ENCODE results near the gene ADRA2B.

ADRA2B gene

GRCh38 chr2:96136129-96136720 is 19.9 kb upstream of the ADRA2B start:
- no peak for DNase-seq (ENCODE audit: low spot score)

DNA sequence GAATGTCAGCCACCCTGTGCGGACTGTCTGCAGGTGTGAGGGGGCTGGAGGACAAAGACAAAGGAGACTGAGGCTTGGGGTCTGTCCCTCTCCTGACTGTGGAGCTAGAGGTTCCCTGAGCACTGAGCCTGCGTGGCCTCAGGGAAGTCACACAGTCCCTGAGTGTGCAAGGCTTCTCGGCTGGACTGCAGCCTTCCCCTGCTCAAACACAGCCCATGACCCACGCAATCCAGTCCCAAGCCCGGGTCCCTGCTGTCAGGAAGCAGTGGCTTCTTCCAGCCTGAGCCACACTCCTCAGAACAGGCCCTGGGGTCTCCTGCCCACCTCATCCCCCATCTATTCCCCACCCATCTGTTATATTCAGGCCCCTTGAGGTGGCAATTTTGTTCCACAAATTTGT is 19.2 kb upstream of the ADRA2B start:
- no peak for DNase-seq (ENCODE audit: low spot score)

- no peak for DNase-seq (ENCODE audit: low spot score)
Measured at GRCh38 chr2:96135171-96135570, 18.8 kb upstream of the ADRA2B start.

DNA sequence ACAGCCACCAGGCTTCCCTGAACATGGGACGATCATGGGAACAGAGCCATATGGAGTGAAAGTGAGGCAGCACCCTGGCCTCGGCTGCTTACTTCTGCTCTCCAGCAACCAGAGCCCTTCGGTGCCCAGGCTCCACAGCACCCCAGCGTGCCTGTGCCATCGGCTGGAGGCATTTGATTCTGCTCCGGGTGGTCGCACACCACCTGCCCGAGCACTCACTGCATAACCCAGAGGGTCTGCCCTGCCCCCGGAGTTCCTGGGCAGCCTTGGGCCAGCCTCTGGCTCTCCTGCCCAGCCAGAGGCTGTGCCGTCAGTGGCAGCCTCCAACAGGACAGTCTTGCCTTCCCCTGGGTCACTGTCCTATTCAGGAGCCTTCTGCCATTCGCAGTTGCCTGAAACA is 18.1 kb upstream of the ADRA2B start:
- DNase-seq (ENCODE audit: low spot score): no peak

DNA sequence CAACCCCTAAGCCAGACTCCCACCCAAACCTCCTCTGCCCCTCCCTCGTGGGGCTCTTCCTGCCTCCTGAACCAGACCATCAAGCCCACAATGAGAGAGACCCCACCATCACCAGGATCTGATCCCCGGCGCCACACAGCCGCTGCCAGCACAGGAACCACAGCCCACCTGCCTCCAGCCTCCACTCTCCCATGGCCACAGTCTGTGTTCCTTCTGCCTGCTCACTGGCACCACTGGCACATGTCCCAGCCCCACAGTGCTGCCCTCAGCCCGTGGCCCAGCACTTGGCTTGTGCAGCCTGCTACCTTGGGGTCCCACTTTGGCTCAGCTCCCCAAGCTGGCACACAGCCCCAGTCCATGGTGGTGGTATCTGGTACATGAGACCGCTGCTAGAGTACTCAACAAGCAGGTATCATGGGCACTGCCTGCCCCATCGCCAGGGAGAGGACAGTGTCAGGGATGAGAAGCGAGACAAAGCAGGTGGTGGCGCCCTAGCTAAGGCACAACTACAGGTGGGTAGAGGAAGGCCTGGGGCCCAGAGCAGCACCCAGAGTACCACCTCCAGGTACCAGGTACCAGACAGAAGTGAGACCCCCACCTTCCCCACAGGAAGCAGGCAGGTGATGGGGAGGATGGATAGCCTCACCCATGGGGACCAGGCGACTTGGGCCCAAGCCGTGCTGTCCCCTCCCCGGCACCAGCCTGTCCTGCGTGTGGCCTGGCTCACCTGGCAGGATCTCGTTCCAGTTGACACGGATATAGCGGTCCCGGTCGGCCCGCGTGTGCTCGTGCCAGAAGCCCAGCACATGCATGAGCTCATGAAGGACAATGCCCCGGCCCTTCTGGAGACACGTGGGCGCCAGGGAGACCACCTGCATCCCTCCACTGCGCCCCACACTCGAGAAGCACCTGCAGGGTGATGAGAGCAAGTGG is 15.7 kb upstream of the ADRA2B start:
- DNase-seq (ENCODE audit: low spot score): no peak

- no peak for DNase-seq (ENCODE audit: low spot score)
Measured at GRCh38 chr2:96131152-96131812, 14.9 kb upstream of the ADRA2B start.

- no peak for DNase-seq (ENCODE audit: low spot score)
Measured at GRCh38 chr2:96130483-96130882, 14.1 kb upstream of the ADRA2B start.

GRCh38 chr2:96129528-96130120 is 13.3 kb upstream of the ADRA2B start:
- DNase-seq (ENCODE audit: low spot score): no peak

GRCh38 chr2:96128456-96128855 is 12.1 kb upstream of the ADRA2B start:
- DNase-seq (ENCODE audit: low spot score): no peak

GRCh38 chr2:96124406-96125265 is 8.3 kb upstream of the ADRA2B start:
- no peak for DNase-seq (ENCODE audit: low spot score)

GRCh38 chr2:96123936-96124335 is 7.6 kb upstream of the ADRA2B start:
- DNase-seq (ENCODE audit: low spot score): no peak

- no peak for DNase-seq (ENCODE audit: low spot score)
Measured at GRCh38 chr2:96123290-96123689, 6.9 kb upstream of the ADRA2B start.

- no peak for DNase-seq (ENCODE audit: low spot score)
Measured at GRCh38 chr2:96122391-96122790, 6.0 kb upstream of the ADRA2B start.

GRCh38 chr2:96121414-96121813 is 5.0 kb upstream of the ADRA2B start:
- DNase-seq (ENCODE audit: low spot score): no peak

DNA sequence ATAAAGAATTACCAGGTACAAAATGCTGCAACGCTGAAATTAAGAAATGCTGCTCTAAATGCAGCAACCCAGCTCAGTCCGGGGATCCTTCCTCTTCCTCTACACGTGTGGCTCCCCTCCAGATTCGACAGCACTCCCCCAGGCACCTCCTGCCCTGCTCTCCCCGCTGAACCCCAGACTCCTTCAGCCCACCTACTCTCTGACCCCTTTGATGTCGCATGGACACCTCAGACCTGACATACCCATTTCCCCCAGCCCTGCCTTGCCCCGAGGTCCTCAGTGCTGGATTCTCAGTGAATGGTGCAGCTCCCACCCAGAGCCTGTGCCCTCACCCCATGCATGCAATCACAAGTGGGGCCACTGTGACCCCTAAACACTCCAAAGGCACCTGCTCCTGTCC is 4.6 kb upstream of the ADRA2B start:
- no peak for DNase-seq (ENCODE audit: low spot score)

DNA sequence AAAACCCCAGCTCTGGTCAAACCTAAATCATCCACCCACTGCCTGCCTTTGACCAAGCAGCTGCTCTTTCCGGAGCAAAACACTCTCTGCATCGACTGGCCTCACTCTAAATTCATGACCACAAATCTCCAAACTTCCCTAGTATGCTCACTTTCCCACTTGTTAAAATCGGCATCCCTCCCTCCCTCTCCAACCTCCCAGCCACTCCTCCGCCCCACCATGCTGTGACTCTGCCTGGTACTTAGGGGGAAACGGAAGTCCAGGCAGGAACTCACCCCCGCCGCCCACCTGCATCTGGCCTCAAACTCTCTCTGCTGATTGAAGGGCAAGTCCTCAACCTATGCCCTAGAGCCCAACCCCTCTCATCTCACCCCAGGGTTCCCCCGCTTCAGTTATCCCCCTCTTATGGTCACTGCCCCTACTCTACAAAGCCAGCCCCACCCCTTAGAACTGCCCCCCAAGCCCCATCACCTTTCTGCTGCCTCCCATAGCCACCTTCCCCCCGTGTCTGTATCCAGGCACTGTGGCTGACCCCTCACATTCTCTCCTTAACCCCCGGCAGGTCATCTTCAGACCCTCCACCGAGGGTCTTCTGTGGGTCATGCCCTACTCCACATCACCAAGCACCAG is 3.8 kb upstream of the ADRA2B start:
- DNase-seq (ENCODE audit: low spot score): no peak

- DNase-seq (ENCODE audit: low spot score): no peak
Measured at GRCh38 chr2:96119389-96119751, 3.0 kb upstream of the ADRA2B start.

DNA sequence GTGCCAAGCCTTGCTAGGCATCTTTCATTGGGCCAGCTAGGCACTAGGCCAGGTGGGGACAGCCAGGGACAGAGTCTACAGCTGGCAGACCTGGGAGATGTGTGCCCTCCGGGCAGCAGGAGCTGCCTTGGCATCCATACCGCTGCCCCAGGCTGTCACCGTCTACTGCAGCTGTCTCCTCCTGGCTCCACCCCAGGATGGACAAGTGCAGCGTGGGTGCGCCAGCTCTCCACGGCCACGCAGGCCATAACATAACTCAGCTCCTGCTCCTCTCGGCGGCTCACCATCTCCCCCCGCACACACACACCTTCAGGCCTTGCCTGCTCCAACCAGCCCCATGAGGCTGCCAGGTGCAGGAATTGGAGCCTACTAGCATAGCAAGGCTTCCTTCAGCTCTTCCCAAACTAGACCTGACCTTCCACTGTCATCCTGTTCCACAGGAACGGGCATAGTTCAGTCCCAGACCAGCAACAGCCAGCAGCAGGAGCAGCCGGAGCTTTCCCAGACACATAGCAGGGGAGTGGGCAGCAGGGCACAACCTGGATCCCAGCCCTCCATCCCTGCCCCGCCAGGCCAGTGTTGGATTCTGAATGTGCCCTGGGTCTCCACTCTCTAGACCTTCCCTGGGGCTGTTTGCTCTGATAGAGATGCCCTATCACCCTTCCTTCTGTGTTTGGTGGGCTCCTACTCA is 2.5 kb upstream of the ADRA2B start:
- DNase-seq (ENCODE audit: low spot score): no peak

- no peak for DNase-seq (ENCODE audit: low spot score)
Measured at GRCh38 chr2:96117701-96118588, 1.6 kb upstream of the ADRA2B start.

All from hematopoietic multipotent progenitor cell treated with erythropoietin and hydrocortisone succinate and interleukin-3 and kit ligand, for 17 days (in vitro differentiated cells).